Stomach smooth muscle (tissue), 2 donors: ENCODE results near the gene STXBP2.

ENCODE experiments used
- H3K27ac ChIP-seq: one replicate; pipeline ENCODE4 v1.7.0; 2013; ENCODE audit warnings: mild to moderate bottlenecking, low read length, inconsistent platforms
- H3K27me3 ChIP-seq, 2 donors: one replicate each; pipeline ENCODE4 v1.7.0; 2013; ENCODE audit warnings: low read length in 2 of 2; ENCODE audit not compliant: insufficient read depth in 2 of 2, control insufficient read depth in 1 of 2
- H3K36me3 ChIP-seq, 2 donors: one replicate each; pipeline ENCODE4 v1.7.0; 2013; ENCODE audit warnings: low read length in 2 of 2; ENCODE audit not compliant: control insufficient read depth in 2 of 2, insufficient read depth in 2 of 2
- H3K4me1 ChIP-seq: one replicate; pipeline ENCODE4 v1.7.0; 2013; ENCODE audit warnings: low read length; ENCODE audit not compliant: control insufficient read depth, insufficient read depth
- H3K4me3 ChIP-seq, 2 donors: one replicate each; pipeline ENCODE4 v1.7.0; 2013; ENCODE audit warnings: low read length in 2 of 2
- H3K9ac ChIP-seq, 2 donors: one replicate each; pipeline ENCODE4 v1.7.0; 2013; ENCODE audit warnings: low read length in 2 of 2, mild to moderate bottlenecking in 1 of 2
- H3K9me3 ChIP-seq, 2 donors: one replicate each; pipeline ENCODE4 v1.7.0; 2013; ENCODE audit warnings: low read length in 2 of 2; ENCODE audit not compliant: control insufficient read depth in 2 of 2
- donor health status: healthy.
- donor health status: Pancreatic carcinoma.

The STXBP2 gene

GRCh38 chr19:7645163-7645562 lies 8.3 kb downstream of the STXBP2 start:
- Histone ChIP-seq H3K4me3 (no peak overlapping the region), H3K9me3 (no peaks in the 10 kb centered on the region), H3K4me1 (no peaks in the 10 kb centered on the region), H3K36me3 (no peaks in the 10 kb centered on the region), H3K27me3 (peaks cover 5 to 15% of the 10 kb centered on the region in 2 donors), H3K27ac (no peak overlapping the region), H3K9ac (no peak overlapping the region)

GRCh38 chr19:7645656-7646425 lies 8.9 kb downstream of the STXBP2 start:
- no peak overlapping the region for H3K27ac ChIP-seq
- peaks cover 10 to 18% of the 10 kb centered on the region in 2 donors for H3K27me3 ChIP-seq
- no peaks in the 10 kb centered on the region for H3K9me3 ChIP-seq
- H3K4me3 ChIP-seq, result no peak overlapping the region
- no peak overlapping the region for H3K9ac ChIP-seq
- no peaks in the 10 kb centered on the region for H3K36me3 ChIP-seq
- H3K4me1 ChIP-seq, result no peaks in the 10 kb centered on the region

- Histone ChIP-seq H3K9me3 (no peaks in the 10 kb centered on the region), H3K4me3 (no peak overlapping the region), H3K27ac (no peak overlapping the region), H3K36me3 (no peaks in the 10 kb centered on the region), H3K9ac (no peak overlapping the region), H3K27me3 (peaks cover 11 to 18% of the 10 kb centered on the region in 2 donors), H3K4me1 (no peaks in the 10 kb centered on the region)
Observed at GRCh38 chr19:7646426-7646700, 9.5 kb downstream of the STXBP2 start.

- H3K4me1 ChIP-seq, result no peaks in the 10 kb centered on the region
- no peak overlapping the region for H3K4me3 ChIP-seq
- H3K27ac ChIP-seq, result no peak overlapping the region
- no peaks in the 10 kb centered on the region for H3K36me3 ChIP-seq
- no peak overlapping the region for H3K9ac ChIP-seq
- H3K9me3 ChIP-seq, result no peaks in the 10 kb centered on the region
- H3K27me3 ChIP-seq, result peaks cover 11 to 18% of the 10 kb centered on the region in 2 donors
Observed at GRCh38 chr19:7647156-7647555, 10.2 kb downstream of the STXBP2 start.

- Histone ChIP-seq H3K9me3 (no peaks in the 10 kb centered on the region), H3K4me1 (no peaks in the 10 kb centered on the region), H3K4me3 (no peak overlapping the region), H3K36me3 (no peaks in the 10 kb centered on the region), H3K27me3 (peaks cover 11 to 20% of the 10 kb centered on the region in 2 donors), H3K9ac (no peak overlapping the region), H3K27ac (no peak overlapping the region)
Observed at GRCh38 chr19:7648265-7649014, 11.5 kb downstream of the STXBP2 start.

- no peak overlapping the region for H3K27ac ChIP-seq
- no peaks in the 10 kb centered on the region for H3K9me3 ChIP-seq
- H3K27me3 ChIP-seq, result peaks cover 11 to 17% of the 10 kb centered on the region in 2 donors
- H3K4me3 ChIP-seq, result no peak overlapping the region
- no peaks in the 10 kb centered on the region for H3K4me1 ChIP-seq
- no peak overlapping the region for H3K9ac ChIP-seq
- no peaks in the 10 kb centered on the region for H3K36me3 ChIP-seq
Observed at GRCh38 chr19:7650148-7650547, 13.2 kb downstream of the STXBP2 start.

GRCh38 chr19:7652061-7652641 lies 15.2 kb downstream of the STXBP2 start:
- peak overlapping the region; percentile 54 to 58 for H3K4me3 ChIP-seq
- peaks cover 6 to 11% of the 10 kb centered on the region in 2 donors for H3K27me3 ChIP-seq
- H3K4me1 ChIP-seq, result no peaks in the 10 kb centered on the region
- no peaks in the 10 kb centered on the region for H3K9me3 ChIP-seq
- no peaks in the 10 kb centered on the region for H3K36me3 ChIP-seq
- no peak overlapping the region for H3K27ac ChIP-seq
- no peak overlapping the region for H3K9ac ChIP-seq

- H3K9me3 ChIP-seq, result no peaks in the 10 kb centered on the region
- peaks cover 6 to 7% of the 10 kb centered on the region in 2 donors for H3K27me3 ChIP-seq
- H3K9ac ChIP-seq, result no peak overlapping the region
- no peaks in the 10 kb centered on the region for H3K4me1 ChIP-seq
- no peak overlapping the region for H3K27ac ChIP-seq
- H3K4me3 ChIP-seq, result no peak overlapping the region
- no peaks in the 10 kb centered on the region for H3K36me3 ChIP-seq
Observed at GRCh38 chr19:7654401-7654800, 17.5 kb downstream of the STXBP2 start.

- Histone ChIP-seq H3K9me3 (no peaks in the 10 kb centered on the region), H3K27ac (no peak overlapping the region), H3K36me3 (no peaks in the 10 kb centered on the region), H3K27me3 (peaks cover 2 to 4% of the 10 kb centered on the region in 2 donors), H3K4me3 (no peak overlapping the region), H3K9ac (no peak overlapping the region), H3K4me1 (no peaks in the 10 kb centered on the region)
Observed at GRCh38 chr19:7655581-7655980, 18.7 kb downstream of the STXBP2 start.

- H3K4me1 ChIP-seq, result no peaks in the 10 kb centered on the region
- H3K9ac ChIP-seq, result no peak overlapping the region
- no peak overlapping the region for H3K27ac ChIP-seq
- H3K9me3 ChIP-seq, result no peaks in the 10 kb centered on the region
- no peaks in the 10 kb centered on the region for H3K36me3 ChIP-seq
- no peak overlapping the region for H3K4me3 ChIP-seq
- H3K27me3 ChIP-seq, result peaks cover 0 to 1% of the 10 kb centered on the region in 2 donors
Observed at GRCh38 chr19:7657131-7657751, 20.3 kb downstream of the STXBP2 start.
